ENCODE measurements around the gene THRA. TPM values are rescaled to one million over a fixed set of nuclear protein-coding genes. Genes with fewer than 3 reads are reported as not detected.

THRA gene
- total RNA-seq, 1 experiment from 2014 or later: 7.7 TPM

GRCh38 chr17:40098846-40099618 is 36.3 kb downstream of the THRA start:
- peak; percentile 99 for DNase-seq (ENCODE audit: low read depth)

DNA sequence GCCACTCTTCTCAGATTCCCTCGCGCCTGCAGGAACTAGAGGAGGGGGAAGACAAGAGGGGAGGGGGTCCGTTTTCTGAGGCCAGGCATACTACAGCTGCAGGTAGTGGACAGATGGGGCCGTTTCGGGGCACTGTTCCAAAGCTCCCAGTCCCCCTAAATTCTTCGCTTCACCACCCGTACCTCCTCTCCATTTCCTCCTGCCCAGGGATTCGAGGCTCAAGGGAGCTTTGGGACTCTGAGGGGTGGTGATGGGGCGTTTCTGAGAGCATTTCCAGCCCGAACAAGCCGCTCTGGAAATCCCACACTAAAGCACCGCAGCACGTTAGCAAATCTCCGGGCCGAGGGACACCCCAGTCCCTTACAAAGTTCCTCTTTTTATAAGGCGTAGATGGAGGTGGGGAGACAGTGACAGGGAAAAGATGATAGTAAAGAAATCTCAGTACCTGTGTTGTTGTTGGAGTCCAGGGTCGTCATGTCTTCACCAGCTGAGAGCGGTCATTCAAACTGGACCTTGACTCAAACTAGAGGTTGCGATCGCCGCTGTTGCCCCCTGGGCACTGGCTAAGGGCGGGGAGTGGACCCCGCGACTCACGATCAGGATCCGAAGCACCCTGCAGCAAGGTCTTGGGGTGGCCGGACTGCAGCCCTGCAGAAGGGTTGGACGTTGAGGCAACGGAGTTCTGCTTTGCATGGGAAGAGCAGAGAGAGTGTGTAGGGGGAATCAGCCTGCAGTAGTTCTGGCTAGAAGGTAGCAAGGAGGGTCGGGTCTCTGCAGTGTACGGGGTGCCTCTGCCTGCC is 37.1 kb downstream of the THRA start:
- peak; percentile 46 for DNase-seq (ENCODE audit: low read depth)

DNA sequence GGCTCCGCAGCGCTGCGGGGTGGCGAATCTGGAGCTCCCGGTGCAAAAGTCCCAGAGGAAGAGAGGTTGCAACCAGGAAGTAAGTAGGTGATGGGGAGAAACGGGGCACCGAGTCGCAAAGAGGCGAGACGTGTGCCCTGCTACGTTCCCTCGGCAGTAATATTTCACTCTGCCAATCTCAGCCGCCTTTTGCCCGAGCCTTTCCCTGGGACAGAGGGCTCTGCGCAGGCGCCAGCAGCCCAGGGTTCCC is 37.6 kb downstream of the THRA start, which contains the start of gene NR1D1:
TSS of gene NR1D1 (minus strand) at position 171 of the 250 bp plus-strand sequence. CDS start 495 bp downstream, outside the sequence.
- DNase-seq (ENCODE audit: low read depth): no peak

GRCh38 chr17:40100669-40101366 is 38.1 kb downstream of the THRA start:
- peak; percentile 100 for DNase-seq (ENCODE audit: low read depth)

DNA sequence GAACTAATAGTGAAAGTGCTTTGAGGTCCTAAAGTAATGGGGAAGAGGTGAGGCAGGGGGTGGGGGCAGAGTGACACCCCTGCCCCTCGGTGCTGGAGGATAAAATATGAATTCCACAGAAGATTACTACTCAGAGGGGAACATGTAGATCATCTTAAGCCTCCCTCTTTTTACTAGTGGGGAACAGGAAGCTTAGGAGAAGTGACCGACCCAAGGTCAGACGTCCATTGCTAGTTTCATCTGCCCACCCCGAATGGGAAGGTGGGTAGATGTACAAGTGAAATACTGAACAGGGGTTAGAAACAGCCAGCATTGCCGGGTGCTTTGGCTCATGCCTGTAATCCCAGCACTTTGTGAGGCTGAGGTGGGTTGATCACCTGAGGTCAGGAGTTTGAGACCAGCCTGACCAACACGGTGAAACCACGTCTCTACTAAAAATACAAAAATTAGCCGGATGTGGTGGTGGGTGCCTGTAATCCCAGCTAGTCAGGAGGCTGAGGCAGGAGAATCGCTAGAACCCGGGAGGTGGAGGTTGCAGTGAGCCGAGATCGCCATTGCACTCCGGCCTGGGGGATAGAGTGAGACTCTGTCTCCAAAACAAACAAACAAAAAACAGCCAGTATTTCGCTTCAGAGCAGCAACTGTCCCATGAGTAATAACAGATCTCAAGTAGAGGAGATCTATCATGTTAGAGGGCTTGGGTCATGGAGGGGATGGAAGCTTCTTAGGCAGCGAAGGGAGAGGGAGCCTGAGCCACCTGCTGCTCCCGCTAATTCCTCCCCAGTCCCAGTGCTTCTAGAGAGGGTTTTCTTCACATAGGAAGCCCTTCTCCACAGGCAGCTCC is 38.8 kb downstream of the THRA start:
- no peak for DNase-seq (ENCODE audit: low read depth)

- no peak for DNase-seq (ENCODE audit: low read depth)
These were observed 40.4 kb downstream of the THRA start for GRCh38 chr17:40103071-40103661.

GRCh38 chr17:40103688-40104087 is 40.9 kb downstream of the THRA start:
- no peak for DNase-seq (ENCODE audit: low read depth)

DNA sequence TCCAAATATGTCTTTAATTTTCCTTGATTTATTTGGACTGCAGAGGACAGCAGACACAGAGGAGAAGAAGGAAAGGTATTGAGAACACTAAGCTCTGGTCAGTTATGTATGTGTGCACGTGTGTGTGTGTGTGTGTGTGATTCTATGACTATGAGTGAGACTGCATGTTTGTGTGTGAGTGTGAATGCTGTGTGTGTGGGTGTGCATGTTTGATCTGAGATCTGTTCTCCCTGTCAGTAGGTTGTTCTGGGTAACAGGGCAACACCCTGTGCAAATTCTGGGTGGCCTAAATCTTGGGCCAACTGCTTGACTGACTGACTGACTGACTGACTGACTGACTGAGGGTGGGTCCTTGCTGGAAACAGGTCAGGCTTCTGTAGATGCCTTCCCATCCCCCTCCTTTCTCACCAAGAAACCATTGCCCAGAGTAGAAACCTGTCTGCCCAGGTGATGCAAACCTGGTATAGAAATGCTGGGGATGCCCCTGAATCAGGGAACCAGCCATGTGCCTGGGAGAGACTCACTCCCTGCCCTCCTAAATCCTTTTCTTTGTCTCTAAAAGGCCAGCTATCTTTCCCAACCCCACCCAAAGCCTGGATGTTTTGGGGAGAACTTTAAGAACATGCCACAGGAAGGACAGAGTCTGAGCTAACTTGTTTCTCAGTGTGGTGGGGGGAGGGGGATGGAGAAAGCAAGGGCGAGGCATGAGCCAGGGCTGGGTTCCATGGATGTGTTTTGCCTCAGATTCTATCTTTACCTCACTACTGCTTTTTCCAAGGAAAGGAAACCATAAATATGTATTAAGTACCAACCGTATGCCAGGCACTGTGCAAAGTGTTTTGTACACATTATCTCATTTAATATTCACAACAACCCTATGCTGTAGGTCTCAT is 42.1 kb downstream of the THRA start:
- DNase-seq (ENCODE audit: low read depth): no peak

DNA sequence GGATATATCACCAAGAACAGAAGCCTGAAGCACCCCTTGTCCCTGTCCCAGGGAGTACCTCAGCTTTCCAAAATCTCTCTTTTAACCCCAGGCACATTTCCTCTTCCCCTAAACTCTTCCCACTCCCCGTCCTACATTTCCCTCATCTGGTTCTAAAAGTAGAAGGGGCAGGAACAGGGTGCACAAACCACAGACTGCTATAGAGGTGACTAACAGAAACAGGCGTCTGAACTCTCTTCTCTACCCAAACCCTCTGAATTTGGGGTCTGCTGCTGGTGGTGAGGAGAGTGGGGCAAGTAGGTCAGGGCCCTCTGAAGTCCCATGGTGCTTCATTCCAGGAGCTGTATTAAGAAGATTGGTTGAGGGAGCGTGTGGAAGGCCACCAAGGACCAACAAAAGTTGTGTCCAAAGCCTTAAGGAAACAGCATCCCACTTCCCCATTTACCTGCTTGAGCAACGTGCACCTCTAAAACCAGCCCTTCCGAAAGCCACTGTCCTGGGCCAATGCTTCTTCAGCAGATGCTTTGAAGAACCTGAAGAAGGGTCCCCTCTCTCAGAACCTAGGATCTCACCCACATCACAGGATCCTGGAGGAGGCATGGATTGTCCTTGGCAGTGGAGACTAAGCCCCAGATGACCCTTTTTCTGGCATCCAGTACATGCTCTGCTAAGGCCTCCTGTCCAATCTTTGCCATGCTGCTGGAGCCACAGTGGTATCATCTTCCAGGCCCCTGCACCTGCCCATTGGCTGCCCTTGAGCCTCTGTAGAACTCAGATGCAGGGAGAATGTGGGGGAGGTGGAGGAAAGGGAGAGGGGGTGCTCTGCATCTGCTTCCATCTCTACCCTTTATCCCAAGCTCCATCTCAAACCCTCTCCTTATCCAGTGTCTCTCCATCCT is 43.3 kb downstream of the THRA start:
- DNase-seq (ENCODE audit: low read depth): no peak

- DNase-seq (ENCODE audit: low read depth): no peak
These were observed 44.2 kb downstream of the THRA start for GRCh38 chr17:40106760-40107521.

DNA sequence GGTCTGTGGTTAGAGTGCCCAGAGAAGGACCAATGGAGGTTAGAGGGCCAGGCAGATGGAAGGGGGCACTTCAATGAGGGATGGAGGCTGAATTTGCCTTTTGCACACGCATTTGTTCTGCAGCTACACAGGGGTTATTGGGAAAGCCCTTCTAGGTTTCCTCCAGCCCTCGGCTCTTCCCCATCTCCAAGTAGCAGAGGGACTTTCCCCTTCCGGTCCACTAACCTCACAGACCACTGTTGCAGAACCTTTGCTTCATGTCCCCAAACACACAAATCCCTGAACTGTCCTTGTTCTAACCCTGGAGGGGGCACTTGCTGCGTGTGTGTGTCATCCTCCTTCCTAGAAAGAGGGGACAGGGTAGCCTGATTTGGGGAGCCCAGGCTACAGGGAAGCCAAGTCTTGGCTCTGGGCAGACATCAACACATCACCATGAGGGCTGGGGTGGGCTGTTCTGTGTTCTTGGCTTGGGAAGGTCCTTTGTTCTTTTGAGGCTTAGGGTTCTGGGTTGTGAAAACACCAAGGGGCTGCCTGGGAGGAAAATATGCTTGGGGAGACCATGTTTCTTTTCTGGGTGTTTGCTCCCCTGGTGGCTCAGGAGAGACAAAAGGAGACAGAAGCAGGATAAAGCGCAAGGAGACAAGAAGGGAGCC is 44.9 kb downstream of the THRA start:
- DNase-seq (ENCODE audit: low read depth): no peak

DNA sequence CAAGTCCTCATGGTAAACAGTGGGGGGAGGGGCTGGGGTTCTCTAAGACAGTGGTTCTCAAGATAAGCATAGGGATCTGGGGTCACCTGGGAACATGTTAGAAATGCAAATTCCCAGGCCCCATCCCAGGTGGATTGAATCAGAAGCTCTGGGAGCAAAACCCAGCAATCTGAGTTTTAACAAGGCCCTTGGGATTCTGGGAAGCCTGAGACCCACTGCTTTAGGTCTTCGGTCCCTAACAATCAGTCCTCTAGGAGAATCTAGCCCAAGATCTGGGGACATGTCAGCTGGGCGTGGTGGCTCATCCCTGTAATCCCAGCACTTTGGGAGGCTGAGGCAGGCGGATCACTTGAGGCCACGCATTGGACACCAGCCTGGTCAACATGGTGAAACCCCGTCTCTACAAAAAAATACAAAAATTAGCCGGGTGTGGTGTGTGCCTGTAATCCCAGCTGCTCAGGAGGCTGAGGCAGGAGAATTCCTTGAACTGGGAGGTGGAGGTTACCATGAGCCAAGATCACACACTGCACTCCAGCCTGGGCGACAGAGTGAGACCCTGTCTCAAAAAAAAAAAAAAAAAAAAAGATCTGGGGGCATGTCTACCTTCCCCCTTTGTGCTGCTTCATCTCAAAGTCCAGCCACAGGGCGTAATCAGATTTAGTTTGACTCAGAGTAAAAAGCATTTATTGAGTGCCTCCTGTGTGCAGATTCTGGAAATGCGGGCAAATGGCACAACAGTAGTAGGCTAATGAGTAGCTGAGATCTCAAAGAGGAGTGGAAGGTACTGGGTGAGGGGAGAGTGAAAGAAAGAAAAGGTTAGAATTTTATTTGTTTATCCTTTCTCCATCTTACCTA is 46.4 kb downstream of the THRA start:
- no peak for DNase-seq (ENCODE audit: low read depth)

DNA sequence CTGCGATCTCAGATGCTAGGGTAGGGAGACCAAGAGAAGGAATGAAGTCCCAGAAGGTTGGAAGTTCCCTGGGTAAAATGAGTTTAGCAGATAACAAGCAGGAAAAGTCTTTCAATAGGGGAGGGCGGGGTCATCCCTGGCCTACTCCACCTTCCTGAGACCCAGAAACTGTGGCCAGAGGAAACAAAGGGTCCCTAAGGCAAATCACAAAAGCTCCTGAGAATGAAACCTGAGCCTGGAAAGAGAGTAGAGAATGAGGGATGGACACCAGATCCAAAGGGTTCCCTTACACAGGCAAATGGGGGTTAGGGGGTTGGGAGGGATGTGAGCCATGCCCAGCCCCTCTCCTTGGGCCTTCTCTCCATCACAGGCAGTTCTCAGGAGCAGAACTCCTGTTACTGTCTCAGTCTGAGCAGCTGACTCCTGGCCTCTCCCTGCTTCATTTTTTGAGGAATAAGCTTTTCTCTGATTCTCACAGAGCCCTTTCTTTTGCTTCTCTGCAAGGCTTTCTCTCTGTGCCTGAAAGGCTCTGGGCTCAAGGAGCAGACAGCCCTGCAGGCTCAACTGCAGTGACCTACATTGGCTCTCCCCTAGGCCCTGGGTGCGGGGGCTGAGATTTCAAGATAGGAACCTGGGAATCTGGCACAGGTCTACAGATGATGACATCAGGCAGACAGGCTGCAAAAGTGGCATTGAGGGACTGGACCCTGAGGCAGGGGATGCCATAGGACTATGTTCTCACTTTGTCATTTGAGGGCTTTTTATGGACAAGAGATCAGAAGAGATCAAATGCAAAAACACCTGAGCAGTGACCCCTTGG is 47.5 kb downstream of the THRA start:
- DNase-seq (ENCODE audit: low read depth): no peak

DNA sequence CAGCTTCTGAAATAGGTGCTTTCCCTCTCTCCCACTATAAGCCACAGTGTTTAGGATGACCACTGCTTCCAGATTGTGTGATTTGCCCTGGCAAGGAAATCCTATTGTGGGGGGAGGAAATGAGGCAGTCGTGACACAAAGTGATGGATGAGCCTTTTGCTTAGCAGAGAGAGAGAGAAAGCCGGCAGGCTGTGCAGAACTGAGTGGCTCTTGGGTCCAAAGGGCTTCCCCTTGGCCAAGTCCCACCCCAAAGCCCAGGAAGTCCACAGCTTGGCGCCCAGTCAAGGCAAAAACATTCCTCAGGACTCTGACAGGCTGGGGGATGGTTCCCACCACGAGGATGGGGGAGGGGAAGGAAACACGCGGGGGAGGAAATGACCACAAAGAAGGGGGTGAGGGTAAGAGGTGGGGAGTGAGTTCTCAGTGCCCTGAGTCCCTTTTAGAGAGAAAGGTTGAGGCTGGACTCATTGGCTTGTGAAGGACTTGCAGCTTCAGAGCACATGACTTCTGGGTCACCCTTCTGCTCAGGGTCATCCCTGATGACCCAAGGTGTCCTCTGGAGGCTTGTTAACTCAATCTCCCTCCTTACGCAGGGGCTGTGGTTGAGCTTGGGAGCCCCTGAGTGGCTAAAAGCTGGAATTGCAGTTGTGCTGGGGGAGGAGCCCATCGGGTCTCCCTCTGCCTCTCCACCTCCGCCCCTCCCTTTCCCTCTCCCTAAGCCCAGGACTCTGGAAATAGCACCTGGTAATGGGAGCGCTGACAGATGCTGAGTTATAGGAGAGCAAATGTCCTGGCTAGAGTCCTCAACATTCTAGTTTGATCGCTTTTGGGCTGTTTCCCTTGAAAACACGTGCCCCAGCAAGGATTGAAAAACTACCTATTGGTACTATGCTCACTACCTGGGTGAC is 48.7 kb downstream of the THRA start:
- peak; percentile 91 for DNase-seq (ENCODE audit: low read depth)

- DNase-seq (ENCODE audit: low read depth): no peak
These were observed 49.5 kb downstream of the THRA start for GRCh38 chr17:40112191-40112711.

All from Daoy (cell line).